OCI-LY7 (cell line): Measurements from ENCODE around the gene MAOA. TPM values are rescaled to one million over a fixed set of nuclear protein-coding genes. Genes with fewer than 3 reads are reported as not detected.

Experiments used
- BruUV-seq: library from RNA; stranded (reverse); fragments of 400-500 nt; replicated peaks from 2 replicates; lab custom pipeline; 2021; lab: Mats Ljungman, UMichigan
- CTCF ChIA-PET: fragments of 300-600 bp; sonication (Branson Sonifier 250); formaldehyde crosslinking; loops from one replicate; lab custom pipeline; 2022; ENCODE audit warnings: antibody characterized with exemption; ENCODE audit not compliant: unreplicated experiment; lab: Charles Lee
- POLR2A ChIA-PET: fragments of 300-600 bp; sonication (Branson Sonifier 250); formaldehyde crosslinking; loops from one replicate; lab custom pipeline; 2022; ENCODE audit warnings: antibody characterized with exemption; lab: Charles Lee
- DNase-seq: peaks from one replicate; pipeline ENCODE4 v3.0.0-alpha.2; 2015; ENCODE audit warnings: low spot score
- H2AFZ ChIP-seq: fragments of 200-600 bp; sonication (generic), shearing (Covaris generic); 2 replicates; pipeline ENCODE4 v1.6.1; 2014; ENCODE audit warnings: mild to moderate bottlenecking, antibody characterized with exemption, low read length, moderate library complexity
- H3K27ac ChIP-seq: fragments of 200-600 bp; sonication (generic); 2 replicates; pipeline ENCODE4 v1.5.1; 2014; ENCODE audit warnings: mixed run types, low read depth, mild to moderate bottlenecking, moderate library complexity, low read length, inconsistent platforms; ENCODE audit not compliant: poor library complexity, severe bottlenecking
- H3K36me3 ChIP-seq: fragments of 200-600 bp; sonication (generic); 2 replicates; pipeline ENCODE4 v1.6.1; 2014; ENCODE audit warnings: mild to moderate bottlenecking, antibody characterized with exemption, low read length, moderate library complexity, mixed read lengths; ENCODE audit not compliant: insufficient read depth
- H3K4me1 ChIP-seq: fragments of 200-600 bp; sonication (generic); 2 replicates; pipeline ENCODE4 v1.5.1; 2014; ENCODE audit warnings: mild to moderate bottlenecking, low read length; ENCODE audit not compliant: insufficient read depth, poor library complexity, severe bottlenecking
- H3K4me2 ChIP-seq: fragments of 200-600 bp; sonication (generic); 2 replicates; pipeline ENCODE4 v1.6.1; 2014; ENCODE audit warnings: mild to moderate bottlenecking, low read length
- H3K4me3 ChIP-seq: fragments of 200-600 bp; sonication (generic); 2 replicates; pipeline ENCODE4 v1.5.1; 2014; ENCODE audit warnings: mild to moderate bottlenecking, low read depth, low read length; ENCODE audit not compliant: poor library complexity, severe bottlenecking
- H3K79me2 ChIP-seq: fragments of 200-600 bp; sonication (generic); 2 replicates; pipeline ENCODE4 v1.6.1; 2016; ENCODE audit warnings: low read depth, mild to moderate bottlenecking, low read length, moderate library complexity, mixed read lengths; ENCODE audit not compliant: insufficient read depth
- H3K9me2 ChIP-seq: fragments of 200-600 bp; sonication (generic); 2 replicates; pipeline ENCODE4 v1.6.1; 2016; ENCODE audit warnings: mild to moderate bottlenecking, low read length, mixed read lengths; ENCODE audit not compliant: insufficient read depth
- H3K9me3 ChIP-seq: fragments of 200-600 bp; sonication (generic); 2 replicates; pipeline ENCODE4 v1.6.1; 2014; ENCODE audit warnings: mild to moderate bottlenecking, mixed run types, low read length, mixed read lengths
- H4K20me1 ChIP-seq: fragments of 200-600 bp; sonication (generic); 2 replicates; pipeline ENCODE4 v1.6.1; 2014; ENCODE audit warnings: mild to moderate bottlenecking, antibody characterized with exemption, low read length, moderate library complexity, mixed read lengths; ENCODE audit not compliant: insufficient read depth
- CTCF ChIP-seq: fragments of 200-600 bp; sonication (generic); conservative IDR thresholded peaks from 2 replicates; pipeline ENCODE4 v1.5.1; 2014; ENCODE audit warnings: mild to moderate bottlenecking, antibody characterized with exemption, low read length, moderate library complexity, mixed read lengths
- EZH2phosphoT487 ChIP-seq: fragments of 200-600 bp; sonication (generic); IDR thresholded peaks from 2 replicates; pipeline ENCODE4 v1.6.1; 2018; ENCODE audit warnings: low read depth, borderline replicate concordance, mild to moderate bottlenecking, mixed run types, antibody characterized with exemption, low read length, moderate library complexity, mixed read lengths
- intact Hi-C: fragments of 100-400 bp; cut with micrococcal nuclease; formaldehyde crosslinking; loops from one replicate; pipeline ENCODE4 v1.10.0; 2022; ENCODE audit not compliant: unreplicated experiment
- total RNA-seq, 2 experiments: library from RNA; depleted of rRNA in 1 of 2; stranded (reverse); fragments of >200 nt in 1 of 2; shearing (Covaris generic) in 1 of 2; gene quantifications; 2 replicates each; pipeline ENCODE4 v1.2.3, GENCODE V29; 2014 to 2022

MAOA gene
- total RNA-seq, 2 experiments from 2014 or later = not detected

- BruUV-seq = no TSS peak
- Histone ChIP-seq H3K9me2 (no peaks in the 10 kb centered on the region), H3K27ac (no peak overlapping the region), H4K20me1 (no peaks in the 10 kb centered on the region), H3K9me3 (no peaks in the 10 kb centered on the region), H3K4me1 (no peaks in the 10 kb centered on the region), H2AFZ (no peak overlapping the region), H3K4me3 (no peak overlapping the region), H3K36me3 (no peaks in the 10 kb centered on the region), H3K4me2 (no peak overlapping the region), H3K79me2 (no peaks in the 10 kb centered on the region)
- DNase-seq = no peak
- intact Hi-C loops = no loop called here
- POLR2A ChIA-PET = interaction anchor here (0.6 kb wide), 1 partner anchor 1097 kb away, joined by 3 read pairs; no protein-coding TSS in a partner anchor
- TF ChIP-seq CTCF = no peak
- TF ChIP-seq EZH2phosphoT487 = no peak
- CTCF ChIA-PET = no interaction called here
Measured at GRCh38 chrX:43734444-43734843, 78.3 kb downstream of the MAOA start.

GRCh38 chrX:43735534-43735933, 79.4 kb downstream of the MAOA start:
- BruUV-seq = no TSS peak
- TF ChIP-seq CTCF = no peak
- TF ChIP-seq EZH2phosphoT487 = no peak
- intact Hi-C loops = no loop called here

GRCh38 chrX:43735957-43736356, 79.9 kb downstream of the MAOA start:
- no peaks in the 10 kb centered on the region for H3K9me3 ChIP-seq
- CTCF ChIA-PET = no interaction called here

More at GRCh38 chrX:43735534-43735933, 79.4 kb downstream of the MAOA start:
- Histone ChIP-seq H3K9me3 (no peaks in the 10 kb centered on the region), H4K20me1 (no peaks in the 10 kb centered on the region), H3K4me1 (no peaks in the 10 kb centered on the region), H3K36me3 (no peaks in the 10 kb centered on the region), H3K79me2 (no peaks in the 10 kb centered on the region), H3K4me2 (no peak overlapping the region), H3K4me3 (no peak overlapping the region), H3K9me2 (no peaks in the 10 kb centered on the region), H3K27ac (no peak overlapping the region), H2AFZ (no peak overlapping the region)
- CTCF ChIA-PET = no interaction called here
- POLR2A ChIA-PET = interaction anchor here (1.1 kb wide), 1 partner anchor 797 kb away, joined by 4 read pairs; no protein-coding TSS in a partner anchor
- DNase-seq = no peak

More at GRCh38 chrX:43735957-43736356, 79.9 kb downstream of the MAOA start:
- POLR2A ChIA-PET = interaction anchor here (1.1 kb wide), 1 partner anchor 797 kb away, joined by 4 read pairs; no protein-coding TSS in a partner anchor
- Histone ChIP-seq H3K4me1 (no peaks in the 10 kb centered on the region), H3K27ac (no peak overlapping the region), H4K20me1 (no peaks in the 10 kb centered on the region), H3K4me3 (no peak overlapping the region), H2AFZ (no peak overlapping the region), H3K9me2 (no peaks in the 10 kb centered on the region), H3K79me2 (no peaks in the 10 kb centered on the region), H3K36me3 (no peaks in the 10 kb centered on the region), H3K4me2 (no peak overlapping the region)
- BruUV-seq = no TSS peak
- intact Hi-C loops = no loop called here
- TF ChIP-seq EZH2phosphoT487 = no peak
- no peak for TF ChIP-seq CTCF
- no peak for DNase-seq
